Stimulated activated CD8-positive, alpha-beta memory T cell treated with anti-CD3 and anti-CD28 coated beads, Interleukin-7, amount 100 ng/mL, for 48 hours (primary cell): ENCODE measurements around the gene MAGI2.

Experiments used
- DNase-seq, 2 donors: peaks; one replicate each; pipeline ENCODE4 v3.0.0-alpha.2; 2020; ENCODE audit warnings: low read depth in 1 of 2; ENCODE audit errors: extremely low read depth in 1 of 2

MAGI2 gene

DNA sequence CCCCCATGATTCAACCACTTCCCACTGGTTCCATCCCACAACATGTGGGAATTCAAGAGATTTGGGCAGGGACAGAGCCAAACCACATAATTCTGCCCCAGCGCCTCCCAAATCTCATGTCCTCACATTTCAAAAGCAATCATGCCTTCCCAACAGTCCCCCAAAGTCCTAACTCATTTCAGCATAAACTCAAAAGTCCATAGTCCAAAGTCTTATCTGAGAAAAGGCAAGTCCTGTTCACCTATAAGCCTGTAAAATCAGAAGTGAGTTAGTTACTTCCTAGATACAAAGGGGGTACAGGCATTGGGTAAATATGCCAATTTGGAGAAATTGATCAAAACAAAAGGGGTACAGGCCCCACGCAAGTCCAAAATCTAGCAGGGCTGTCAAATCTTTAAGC, 272.9 kb downstream of the MAGI2 start:
- DNase-seq: no peak

DNA sequence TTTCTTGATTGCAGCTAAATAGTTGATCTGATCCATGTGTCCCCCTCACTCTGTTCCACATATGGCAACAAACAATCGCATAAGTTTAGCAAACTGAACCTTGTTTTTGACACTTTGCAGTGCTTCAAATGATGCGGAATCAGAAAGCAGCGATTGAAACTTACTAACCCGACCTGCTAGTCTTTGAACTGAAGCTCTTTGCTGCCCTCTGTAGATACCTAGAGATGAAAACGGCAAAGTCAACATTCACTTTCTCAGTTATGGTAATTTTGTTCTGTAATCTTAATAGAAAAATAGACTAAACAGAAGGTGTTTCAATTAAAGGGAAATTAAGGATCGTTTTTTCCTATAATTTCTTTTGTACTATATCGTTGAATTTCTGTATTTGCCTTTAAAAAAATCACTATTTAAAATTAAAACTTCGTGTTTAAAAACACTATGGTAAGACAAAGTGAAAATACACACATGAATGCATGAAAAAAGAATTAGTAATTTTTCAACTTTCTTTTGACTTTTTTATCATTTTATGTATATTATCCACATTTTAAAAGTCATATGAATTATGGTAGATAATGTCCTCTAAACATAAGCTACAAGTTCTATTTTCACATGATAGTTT, 276.5 kb downstream of the MAGI2 start:
- no peak for DNase-seq

DNA sequence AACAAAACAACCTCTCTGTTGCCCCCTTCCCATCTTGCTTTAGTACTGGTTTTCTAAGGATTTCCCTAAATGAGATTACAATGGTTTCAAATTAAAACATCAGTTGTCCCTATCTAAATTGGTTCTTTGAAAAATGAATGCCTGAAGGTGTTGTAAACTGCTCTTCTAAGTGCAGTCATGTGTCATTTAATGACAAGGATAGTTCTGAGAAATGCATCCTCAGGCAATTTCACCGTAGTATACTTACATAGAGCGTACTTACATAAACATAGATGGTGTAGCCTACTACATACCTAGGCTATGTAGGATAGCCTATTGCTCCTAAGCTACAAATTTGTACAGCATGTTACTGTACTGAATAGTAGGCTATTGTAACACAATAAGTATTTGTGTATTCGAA, 278.1 kb downstream of the MAGI2 start:
- DNase-seq: no peak

DNA sequence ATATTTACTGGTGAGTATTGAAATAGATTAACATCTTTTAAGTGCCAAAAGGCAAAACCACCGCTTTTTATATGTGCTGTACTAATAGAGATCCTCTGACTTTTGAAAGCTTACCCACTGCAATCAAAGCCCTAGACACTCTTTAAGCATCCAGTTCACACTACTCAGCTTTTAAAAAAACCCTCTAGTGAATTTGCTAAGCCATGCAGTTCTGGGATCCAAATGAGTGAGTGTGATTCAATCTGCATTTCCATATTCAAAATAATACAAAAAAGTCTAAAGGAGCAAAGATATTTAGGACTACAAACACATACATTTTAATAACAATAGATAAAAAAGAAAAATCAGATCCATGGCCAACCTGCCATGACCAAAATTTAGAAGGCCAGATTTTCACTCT, 288.2 kb downstream of the MAGI2 start:
- no peak for DNase-seq

DNA sequence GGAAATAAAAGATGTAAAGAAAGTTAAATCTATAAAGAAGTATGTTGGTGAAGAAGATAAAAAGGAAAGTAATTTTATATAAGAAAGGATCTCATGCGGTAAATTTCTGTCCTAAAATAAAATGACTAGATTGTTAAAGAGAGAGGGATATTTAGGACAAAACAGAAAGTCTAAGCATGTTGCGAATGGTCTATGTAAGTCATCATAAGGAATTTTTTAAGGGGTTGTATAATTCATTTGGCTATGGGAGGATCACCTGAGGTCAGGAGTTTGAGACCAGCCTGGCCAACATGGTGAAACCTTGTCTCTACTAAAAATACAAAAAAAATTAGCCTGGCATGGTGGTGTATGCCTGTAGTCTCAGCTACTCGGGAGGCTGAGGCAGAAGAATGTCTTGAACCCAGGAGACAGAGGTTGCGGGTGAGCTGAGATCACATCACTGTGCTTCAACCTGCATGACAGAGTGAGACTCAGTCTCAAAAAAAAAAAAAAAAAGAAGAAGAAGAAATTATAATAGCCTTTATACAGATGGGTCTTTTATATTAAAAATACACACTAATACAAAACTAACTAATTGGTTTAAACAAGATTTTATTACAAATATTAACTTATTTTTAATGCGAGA, 294.3 kb downstream of the MAGI2 start:
- DNase-seq: no peak

DNA sequence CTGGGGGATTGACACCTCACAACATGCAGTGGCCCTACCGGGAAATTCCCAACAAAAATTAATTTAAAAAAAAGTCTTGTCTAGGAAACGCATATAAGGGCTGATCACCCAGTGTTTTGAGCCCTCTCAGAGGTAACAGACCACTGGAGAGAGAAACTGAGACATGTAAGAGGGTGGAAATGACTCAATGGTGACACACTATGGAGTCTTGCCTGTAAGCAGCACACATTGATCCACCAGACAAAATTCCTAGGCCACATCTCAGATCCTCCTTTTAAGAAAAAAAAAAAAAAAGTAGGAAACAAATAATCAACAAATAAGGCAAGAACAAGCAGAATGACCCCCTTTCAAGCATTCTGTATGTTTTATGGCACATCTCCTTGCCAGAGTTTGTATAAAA, 296.2 kb downstream of the MAGI2 start:
- no peak for DNase-seq

DNA sequence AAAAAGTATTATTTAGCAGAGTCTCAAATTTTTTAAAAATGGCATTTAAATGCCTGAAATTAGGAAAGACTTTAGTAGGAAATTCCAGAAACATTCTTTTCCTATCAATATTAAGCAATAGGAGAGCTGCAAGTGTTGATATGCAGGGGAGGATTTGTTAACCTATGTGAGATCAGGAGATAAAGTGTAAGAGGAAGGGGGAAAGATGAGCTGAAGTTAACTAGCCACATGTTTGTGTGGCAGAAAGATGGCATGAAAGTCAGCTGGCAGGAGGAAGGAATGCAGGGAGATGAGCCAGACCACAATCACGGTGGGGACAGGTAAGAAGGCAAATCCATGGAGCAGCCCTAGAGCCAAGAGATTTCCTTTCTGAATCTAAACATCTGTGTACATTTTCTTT, 303.6 kb downstream of the MAGI2 start:
- no peak for DNase-seq

DNA sequence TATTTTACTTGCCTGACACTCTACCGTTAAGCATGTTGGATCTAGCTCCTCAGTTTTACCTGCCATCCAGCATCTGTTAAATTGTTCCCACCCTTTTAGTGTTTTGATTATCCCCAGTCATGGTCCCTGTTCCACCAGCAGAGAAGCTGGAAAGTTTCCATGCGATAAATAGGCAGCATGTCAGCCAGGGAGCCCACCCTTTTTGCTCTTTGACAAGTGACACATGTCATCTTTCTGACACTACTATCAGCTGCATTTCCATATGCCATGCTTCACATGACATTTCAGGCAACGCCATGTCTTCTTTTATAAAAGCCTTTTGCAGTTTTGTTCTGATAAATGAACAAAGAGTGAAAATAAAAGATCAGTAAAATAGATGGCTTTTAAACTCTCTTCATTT, 310.8 kb downstream of the MAGI2 start:
- DNase-seq: no peak

DNA sequence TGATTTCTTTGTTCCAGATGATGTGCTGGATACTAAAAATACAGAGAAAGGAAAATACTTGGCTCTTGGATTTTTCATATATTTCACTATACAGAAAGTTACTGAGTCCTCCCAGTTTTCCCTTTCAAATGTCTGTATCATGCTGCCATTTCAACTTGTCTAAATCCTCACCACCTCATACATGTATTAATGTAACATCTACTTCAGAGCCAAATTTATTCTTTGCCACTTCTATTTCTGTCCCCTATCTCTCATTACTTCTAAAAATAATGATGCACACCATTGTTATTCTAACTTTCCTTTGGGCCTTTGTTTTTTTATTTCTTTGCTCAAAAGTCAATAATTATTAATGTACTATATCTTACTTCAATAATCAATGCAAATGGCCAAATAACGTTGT, 312.2 kb downstream of the MAGI2 start:
- DNase-seq: no peak

DNA sequence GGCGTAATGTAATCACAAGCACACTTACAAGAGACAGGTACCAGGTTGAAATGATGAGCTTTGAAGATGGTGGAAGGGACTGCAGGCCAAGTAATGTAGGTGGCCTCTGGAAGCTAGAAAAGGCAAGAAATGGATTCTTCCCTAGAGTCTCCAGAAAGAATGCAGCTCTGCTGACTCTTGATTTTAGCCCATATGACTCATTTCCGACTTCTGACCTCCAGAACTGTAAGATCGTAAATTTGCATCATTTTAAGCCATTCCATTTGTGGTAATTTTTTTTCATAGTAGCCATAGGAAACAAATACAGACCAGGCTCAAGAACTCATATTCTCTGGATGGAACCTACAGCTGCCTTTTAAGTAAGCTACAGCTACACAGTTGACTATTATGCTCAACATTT, 315.5 kb downstream of the MAGI2 start:
- no peak for DNase-seq

DNA sequence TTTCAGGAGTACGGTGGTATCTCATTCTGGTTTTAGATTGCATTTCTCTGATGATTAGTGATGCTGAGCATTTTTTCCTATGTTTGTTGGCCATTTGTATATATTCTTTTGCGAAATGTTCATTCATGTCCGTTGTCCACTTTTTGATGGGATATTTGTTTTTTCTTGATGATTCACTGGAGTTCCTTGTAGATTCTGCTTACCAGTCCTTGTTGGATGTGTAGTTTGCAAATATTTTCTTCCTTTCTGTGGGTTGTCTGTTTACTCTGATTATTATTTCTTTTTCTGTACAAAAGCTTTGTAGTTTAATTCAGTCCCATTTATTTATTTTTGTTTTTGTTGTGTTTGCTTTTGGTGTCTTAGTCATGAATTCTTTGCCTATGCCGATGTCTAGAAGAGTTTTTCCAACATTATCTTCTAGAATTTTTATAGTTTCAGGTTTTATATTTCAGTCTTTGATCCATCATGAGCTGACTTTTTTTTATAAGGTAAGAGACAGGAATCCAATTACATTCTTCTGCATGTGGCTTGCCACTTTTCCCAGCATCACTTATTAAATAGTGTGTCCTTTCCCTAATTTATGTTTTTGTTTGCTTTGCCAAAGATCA, 320.5 kb downstream of the MAGI2 start:
- no peak for DNase-seq

DNA sequence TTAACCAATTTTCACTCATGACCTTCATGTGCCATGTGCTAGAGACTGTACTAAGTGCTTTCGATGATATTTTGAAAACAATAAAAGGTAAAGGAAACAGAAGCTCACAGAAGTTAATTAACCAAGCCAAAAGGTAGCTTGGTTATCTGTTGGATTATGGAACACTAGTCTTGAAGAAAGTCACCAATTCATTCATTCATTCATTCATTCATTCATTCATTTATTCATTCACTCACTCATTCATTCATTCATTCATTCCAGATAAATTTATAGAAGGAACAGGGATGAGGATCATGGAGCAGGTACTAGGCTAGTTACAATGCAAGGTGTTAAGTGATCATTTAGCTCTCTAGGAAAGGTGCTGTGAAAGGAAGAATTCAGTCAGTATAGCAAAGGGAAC, 322.8 kb downstream of the MAGI2 start:
- no peak for DNase-seq

DNA sequence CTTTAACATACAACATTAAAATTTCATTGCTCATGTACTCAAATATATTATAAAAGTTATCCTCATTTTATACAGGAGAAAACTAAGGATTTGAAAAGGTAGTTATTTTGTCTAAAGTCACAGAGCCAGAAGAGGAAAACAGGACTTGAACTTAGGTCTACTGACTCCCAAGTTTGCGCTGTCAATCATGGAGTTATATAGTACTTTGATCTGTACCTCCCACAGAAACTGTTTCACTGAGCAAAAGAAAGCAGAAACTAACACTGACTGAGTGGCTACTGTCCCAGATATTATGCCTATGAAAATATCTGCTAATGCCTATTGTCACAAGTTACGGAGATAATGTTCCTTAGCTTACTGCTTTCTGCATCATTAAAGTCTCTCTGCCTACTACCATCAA, 329.1 kb downstream of the MAGI2 start:
- no peak for DNase-seq

DNA sequence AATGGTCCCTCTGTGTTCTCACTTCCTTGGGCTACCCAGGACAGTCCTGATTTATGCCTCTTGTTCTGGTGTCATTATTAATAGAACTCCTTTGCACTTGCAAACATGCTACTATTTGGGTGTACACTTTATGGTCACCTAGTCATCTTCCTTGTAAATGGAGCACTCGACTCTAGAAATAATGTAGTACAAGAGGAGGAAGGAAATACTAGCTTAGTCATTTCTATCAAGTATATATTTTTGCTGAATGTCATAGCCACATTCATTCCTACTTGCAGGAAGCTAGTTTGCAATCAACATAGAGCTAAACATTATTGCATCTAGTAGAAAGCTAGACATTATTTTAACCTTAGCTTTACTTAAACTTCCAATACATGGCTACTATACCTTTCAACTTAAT, 335.3 kb downstream of the MAGI2 start:
- no peak for DNase-seq

DNA sequence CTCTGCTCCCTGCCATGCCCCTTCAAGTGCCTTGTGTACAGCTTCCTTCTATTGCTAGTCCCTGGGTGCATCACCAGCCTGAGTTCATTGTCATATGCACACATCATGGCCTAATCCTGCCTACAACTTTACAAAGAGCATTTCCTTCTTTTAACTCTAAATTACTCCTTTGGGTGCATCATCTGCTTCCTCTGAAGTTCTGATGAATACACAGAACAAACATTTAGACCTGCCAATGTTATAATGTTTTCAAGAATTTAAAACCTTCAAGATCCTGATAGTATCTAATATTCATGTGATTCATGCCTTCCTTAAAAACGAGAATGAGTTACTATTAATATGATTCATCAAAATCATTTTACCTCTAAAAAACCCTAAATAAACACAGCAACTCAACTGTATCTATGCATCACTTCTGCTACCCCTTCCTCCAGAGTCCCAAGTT, 357.1 kb downstream of the MAGI2 start:
- DNase-seq: no peak

DNA sequence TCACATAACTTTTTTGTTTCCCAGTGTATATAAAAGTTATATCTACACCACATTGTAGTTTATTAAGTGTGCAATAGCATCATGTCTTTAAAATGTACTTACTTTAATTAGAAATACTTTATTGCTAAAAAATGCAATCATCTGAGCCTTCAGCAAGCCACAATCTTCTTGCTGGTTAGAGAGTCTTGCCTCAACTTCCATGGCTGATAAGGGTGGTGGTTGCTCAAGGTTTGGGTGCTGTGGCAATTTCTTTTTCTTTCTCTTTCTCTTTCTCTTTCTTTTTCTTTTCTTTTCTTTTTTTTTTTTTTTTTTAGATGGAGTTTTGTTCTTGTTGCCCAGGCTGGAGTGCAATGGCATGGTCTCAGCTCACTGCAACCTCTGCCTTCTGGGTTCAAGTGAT, 360.0 kb downstream of the MAGI2 start:
- DNase-seq: no peak

DNA sequence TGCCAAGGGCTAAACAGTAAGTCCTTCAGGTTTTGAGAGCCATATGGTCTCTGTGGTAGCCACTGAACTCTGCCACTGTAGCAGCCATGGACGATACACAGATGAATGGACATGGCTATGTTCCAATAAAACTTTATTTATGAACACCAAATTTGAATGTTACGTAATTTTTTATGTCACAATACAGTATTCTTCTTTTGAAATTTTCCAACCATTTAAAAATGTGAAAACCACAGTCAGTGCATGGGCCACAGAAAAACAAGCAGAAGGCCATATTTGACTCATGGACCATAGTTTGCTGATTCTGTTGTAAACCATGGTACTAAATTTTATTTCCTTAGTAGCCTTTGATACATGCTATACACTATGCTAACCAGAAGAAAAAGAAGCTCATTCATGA, 361.8 kb downstream of the MAGI2 start:
- DNase-seq: no peak

DNA sequence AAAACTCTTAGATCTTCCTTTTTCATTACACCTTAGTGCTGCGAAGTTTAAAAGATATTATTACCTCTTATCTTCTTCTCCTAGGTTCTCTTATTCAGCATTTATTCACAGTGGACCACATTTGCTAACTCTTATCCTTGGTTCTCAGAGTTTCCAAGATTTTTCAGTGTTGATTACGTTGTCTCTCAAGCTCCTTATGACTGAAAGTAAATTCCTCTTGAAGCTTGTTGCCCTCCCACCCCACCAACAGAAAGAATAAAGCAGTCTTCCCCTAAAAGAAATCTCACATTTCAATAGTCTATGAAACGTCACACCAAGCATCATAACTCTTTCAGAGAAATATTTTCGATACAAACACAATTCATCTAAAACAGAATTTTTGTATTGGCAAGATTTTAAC, 362.5 kb downstream of the MAGI2 start:
- DNase-seq: no peak

DNA sequence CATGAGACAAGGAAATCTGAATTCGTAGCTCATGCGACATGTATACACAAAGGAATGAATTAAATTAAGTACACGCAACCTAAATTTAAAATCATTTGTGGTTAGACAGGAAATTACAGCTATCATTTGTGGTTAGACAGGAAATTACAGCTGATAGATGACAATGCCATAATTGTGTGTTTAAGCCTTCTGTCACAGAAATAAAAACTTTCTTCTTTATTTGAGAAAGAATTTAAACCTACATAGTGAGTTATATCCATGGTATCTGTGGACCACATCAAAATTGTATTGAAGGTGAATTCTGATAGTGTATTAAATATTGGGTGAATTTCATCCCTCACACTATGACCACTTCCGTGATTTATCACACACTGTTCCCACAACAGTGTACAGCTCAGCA, 362.9 kb downstream of the MAGI2 start:
- DNase-seq: no peak

DNA sequence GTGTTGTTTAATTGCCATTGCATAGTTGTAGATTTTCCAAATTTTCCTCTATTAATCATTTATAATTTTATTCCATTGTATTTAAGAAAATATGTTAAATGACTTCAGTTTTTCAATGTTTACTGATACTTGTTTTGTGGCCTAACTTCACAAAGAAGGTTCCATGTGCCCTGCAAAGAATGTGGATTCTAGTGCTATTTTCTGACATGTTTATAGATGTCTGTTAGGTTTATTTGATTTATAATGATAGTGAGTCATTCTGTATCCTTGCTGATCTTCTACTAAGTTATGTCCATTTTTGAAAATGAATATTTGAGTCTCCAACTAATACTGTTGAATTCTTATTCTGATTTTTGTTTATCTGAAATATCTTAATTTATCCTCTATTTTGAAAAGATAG, 369.0 kb downstream of the MAGI2 start:
- DNase-seq: no peak

DNA sequence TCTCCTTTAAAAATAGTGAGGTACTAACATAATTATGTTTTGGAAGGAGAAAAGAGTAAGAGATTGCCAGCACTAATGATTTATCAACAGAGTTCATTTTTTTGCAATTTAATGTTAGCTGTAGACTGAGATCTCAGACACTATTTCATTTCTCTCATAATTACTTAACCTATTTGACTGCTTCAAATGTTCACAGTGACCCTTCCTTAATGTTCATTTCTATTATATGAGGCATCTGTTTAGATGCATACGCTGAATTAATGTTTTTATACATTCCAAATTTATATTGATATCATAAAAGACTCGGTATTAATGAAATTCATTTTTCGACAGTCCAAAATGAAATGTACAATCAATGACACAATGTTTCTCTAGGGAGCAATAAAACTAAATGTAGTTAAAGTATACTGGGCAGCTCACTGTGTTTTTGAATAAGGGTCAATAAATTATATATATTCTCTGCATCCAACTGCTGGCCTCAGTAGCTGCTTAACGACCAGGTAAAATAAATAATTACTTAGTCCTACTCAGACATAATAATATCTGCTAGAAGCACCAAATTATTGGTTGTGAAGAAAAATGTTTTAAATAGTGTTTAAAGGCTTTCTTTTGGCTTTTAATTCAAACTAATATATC, 373.4 kb downstream of the MAGI2 start:
- no peak for DNase-seq

DNA sequence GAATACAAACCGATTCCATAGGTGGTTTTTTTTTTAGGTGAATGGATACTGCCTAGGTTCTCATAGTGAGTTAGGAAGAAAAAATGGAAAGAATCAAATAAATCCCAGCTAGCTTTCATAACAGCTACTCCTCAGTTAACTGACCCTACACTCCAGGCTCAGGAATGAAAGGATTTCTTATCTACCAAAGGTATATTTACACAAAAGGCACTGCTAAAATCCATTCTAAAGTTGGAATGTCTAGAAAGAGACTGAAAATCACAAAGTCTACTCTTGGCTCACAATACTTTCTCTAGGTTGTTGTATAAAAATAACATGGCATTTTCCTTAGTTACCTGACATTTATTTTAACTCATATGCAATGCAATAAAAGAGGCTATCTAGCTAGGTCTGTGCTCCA, 375.2 kb downstream of the MAGI2 start:
- no peak for DNase-seq
